Erythroblast (primary cell): ENCODE results near the gene SUN2.

Experiments
- GATA1 ChIP-seq: IDR thresholded peaks from 2 replicates; pipeline ENCODE4 v1.6.1; 2011; ENCODE audit warnings: low read depth, mild to moderate bottlenecking, control low read depth, low read length, moderate library complexity
- POLR2A ChIP-seq: IDR thresholded peaks from 2 replicates; pipeline ENCODE4 v1.6.1; 2011; ENCODE audit warnings: mild to moderate bottlenecking, low read length

GRCh38 chr22:38718414-38718813 is 37.4 kb downstream of the SUN2 start:
- TF ChIP-seq POLR2A (no peak), GATA1 (no peak)
